Ovary (tissue), 3 donors: ENCODE results near the gene ZNF674.

Experiments used
- CTCF ChIP-seq, 3 donors: fragments of 450-650 bp in 2 of 3; fragments of 200-600 bp in 1 of 3; IDR thresholded peaks; one replicate each; pipeline versions ENCODE4 v1.5.1 to v1.8.0; 2016 to 2022; ENCODE audit warnings: antibody characterized with exemption in 3 of 3, mild to moderate bottlenecking in 1 of 3
- EP300 ChIP-seq: sonication (generic); formaldehyde crosslinking; IDR thresholded peaks from one replicate; pipeline ENCODE4 v1.6.1; 2017; ENCODE audit warnings: antibody characterized with exemption
- POLR2A ChIP-seq: fragments of 450-650 bp; IDR thresholded peaks from one replicate; pipeline ENCODE4 v1.6.1; 2017; ENCODE audit warnings: antibody characterized with exemption, mild to moderate bottlenecking, moderate library complexity
- donor health status: DM: no; HTN: no; CAD: no.

- TF ChIP-seq CTCF (IDR thresholded peaks at IDR 0.05) = no peak
- TF ChIP-seq POLR2A = no peak
- TF ChIP-seq EP300 = no peak
These were observed 26.5 kb upstream of the ZNF674 start for GRCh38 chrX:46571423-46572339.
